ENCODE results near the gene PCAT6.

- TF ChIP-seq POLR2A (IDR thresholded peaks at IDR 0.05) (no peak), CTCF (IDR thresholded peaks at IDR 0.05) (no peak)
Measured at GRCh38 chr1:202850593-202851362, 40.0 kb downstream of the PCAT6 start.
